Activated naive CD8-positive, alpha-beta T cell treated with anti-CD3 and anti-CD28 coated beads, Interleukin-2, amount 50 U/mL, for 24 hours (primary cell): ENCODE data around the gene TBC1D4.

Experiments used
- ATAC-seq: fragments of 150-1000 bp; cut with Tn5 transposase; one replicate; pipeline ENCODE4 v1.10.0; 2021
- DNase-seq: peaks from one replicate; pipeline ENCODE4 v3.0.0; 2021
- H3K27ac Mint-ChIP-seq: one replicate; pipeline ENCODE4 v1.8.0; 2021; ENCODE audit warnings: mild to moderate bottlenecking, mixed read lengths
- H3K27me3 Mint-ChIP-seq: one replicate; pipeline ENCODE4 v1.8.0; 2021; ENCODE audit warnings: mixed read lengths
- H3K36me3 Mint-ChIP-seq: one replicate; pipeline ENCODE4 v1.8.0; 2021; ENCODE audit warnings: low read depth, mixed read lengths
- H3K4me1 Mint-ChIP-seq: one replicate; pipeline ENCODE4 v1.8.0; 2021; ENCODE audit warnings: mixed read lengths
- H3K4me3 Mint-ChIP-seq: one replicate; pipeline ENCODE4 v1.8.0; 2021; ENCODE audit warnings: mild to moderate bottlenecking, moderate library complexity, mixed read lengths
- H3K9me3 Mint-ChIP-seq: one replicate; pipeline ENCODE4 v1.8.0; 2021; ENCODE audit warnings: mixed read lengths

The TBC1D4 gene

GRCh38 chr13:75407998-75408397 lies 74.0 kb downstream of the TBC1D4 start:
- ATAC-seq, result no peak
- Mint-ChIP-seq H3K36me3 (no peaks in the 10 kb centered on the region), H3K4me3 (no peak overlapping the region), H3K27me3 (peaks cover 6% of the 10 kb centered on the region), H3K27ac (no peak overlapping the region), H3K9me3 (no peaks in the 10 kb centered on the region), H3K4me1 (no peaks in the 10 kb centered on the region)
- DNase-seq, result no peak

- Mint-ChIP-seq H3K4me1 (no peaks in the 10 kb centered on the region), H3K36me3 (no peaks in the 10 kb centered on the region), H3K9me3 (no peaks in the 10 kb centered on the region), H3K27ac (no peak overlapping the region), H3K4me3 (no peak overlapping the region), H3K27me3 (peaks cover 10% of the 10 kb centered on the region)
- DNase-seq (no peak), ATAC-seq (no peak)
Observed at GRCh38 chr13:75407473-75407872, 74.5 kb downstream of the TBC1D4 start.

GRCh38 chr13:75405976-75406703 lies 75.8 kb downstream of the TBC1D4 start:
- peaks cover 10% of the 10 kb centered on the region for H3K27me3 Mint-ChIP-seq
- H3K27ac Mint-ChIP-seq, result no peak overlapping the region
- no peaks in the 10 kb centered on the region for H3K9me3 Mint-ChIP-seq
- H3K36me3 Mint-ChIP-seq, result no peaks in the 10 kb centered on the region
- H3K4me3 Mint-ChIP-seq, result no peak overlapping the region
- no peak for ATAC-seq
- peaks cover under 1% of the 10 kb centered on the region for H3K4me1 Mint-ChIP-seq
- DNase-seq, result no peak

- peaks cover 16% of the 10 kb centered on the region for H3K27me3 Mint-ChIP-seq
- no peaks in the 10 kb centered on the region for H3K36me3 Mint-ChIP-seq
- H3K27ac Mint-ChIP-seq, result no peak overlapping the region
- DNase-seq (no peak), ATAC-seq (no peak)
- H3K9me3 Mint-ChIP-seq, result no peaks in the 10 kb centered on the region
- H3K4me3 Mint-ChIP-seq, result no peak overlapping the region
- H3K4me1 Mint-ChIP-seq, result peaks cover 1% of the 10 kb centered on the region
Observed at GRCh38 chr13:75404726-75405125, 77.2 kb downstream of the TBC1D4 start.

- no peaks in the 10 kb centered on the region for H3K36me3 Mint-ChIP-seq
- no peak overlapping the region for H3K4me3 Mint-ChIP-seq
- H3K27me3 Mint-ChIP-seq, result peaks cover 19% of the 10 kb centered on the region
- DNase-seq (no peak), ATAC-seq (no peak)
- H3K27ac Mint-ChIP-seq, result no peak overlapping the region
- no peaks in the 10 kb centered on the region for H3K9me3 Mint-ChIP-seq
- H3K4me1 Mint-ChIP-seq, result peaks cover 1% of the 10 kb centered on the region
Observed at GRCh38 chr13:75402787-75403186, 79.2 kb downstream of the TBC1D4 start.

- ATAC-seq, result no peak
Observed at GRCh38 chr13:75400775-75401174, 81.2 kb downstream of the TBC1D4 start.

GRCh38 chr13:75399879-75400217 lies 82.1 kb downstream of the TBC1D4 start:
- H3K36me3 Mint-ChIP-seq, result peaks cover 2% of the 10 kb centered on the region
- peaks cover 21% of the 10 kb centered on the region for H3K27me3 Mint-ChIP-seq
- no peak overlapping the region for H3K27ac Mint-ChIP-seq
- no peak for DNase-seq
- peaks cover 1% of the 10 kb centered on the region for H3K4me1 Mint-ChIP-seq
- ATAC-seq, result no peak
- H3K4me3 Mint-ChIP-seq, result no peak overlapping the region
- no peaks in the 10 kb centered on the region for H3K9me3 Mint-ChIP-seq

More at GRCh38 chr13:75400775-75401174, 81.2 kb downstream of the TBC1D4 start:
- Mint-ChIP-seq H3K27ac (no peak overlapping the region), H3K9me3 (no peaks in the 10 kb centered on the region), H3K36me3 (peaks cover 2% of the 10 kb centered on the region), H3K27me3 (peaks cover 21% of the 10 kb centered on the region), H3K4me3 (no peak overlapping the region), H3K4me1 (peaks cover 1% of the 10 kb centered on the region)
- no peak for DNase-seq

- Mint-ChIP-seq H3K27ac (no peak overlapping the region), H3K36me3 (peaks cover 2% of the 10 kb centered on the region), H3K4me3 (no peak overlapping the region), H3K27me3 (peaks cover 21% of the 10 kb centered on the region), H3K9me3 (no peaks in the 10 kb centered on the region), H3K4me1 (peaks cover 1% of the 10 kb centered on the region)
- ATAC-seq, result no peak
- no peak for DNase-seq
Observed at GRCh38 chr13:75399168-75399878, 82.6 kb downstream of the TBC1D4 start.

GRCh38 chr13:75398072-75398471 lies 83.9 kb downstream of the TBC1D4 start:
- ATAC-seq, result no peak

GRCh38 chr13:75395901-75396300 lies 86.1 kb downstream of the TBC1D4 start:
- Mint-ChIP-seq H3K4me1 (no peaks in the 10 kb centered on the region), H3K27me3 (peaks cover 13% of the 10 kb centered on the region), H3K36me3 (peaks cover 2% of the 10 kb centered on the region), H3K4me3 (no peak overlapping the region), H3K9me3 (no peaks in the 10 kb centered on the region), H3K27ac (no peak overlapping the region)
- DNase-seq, result no peak
- ATAC-seq, result no peak

More at GRCh38 chr13:75398072-75398471, 83.9 kb downstream of the TBC1D4 start:
- peaks cover 2% of the 10 kb centered on the region for H3K36me3 Mint-ChIP-seq
- no peak for DNase-seq
- H3K27ac Mint-ChIP-seq, result no peak overlapping the region
- H3K27me3 Mint-ChIP-seq, result peaks cover 20% of the 10 kb centered on the region
- no peaks in the 10 kb centered on the region for H3K9me3 Mint-ChIP-seq
- no peak overlapping the region for H3K4me3 Mint-ChIP-seq
- peaks cover 1% of the 10 kb centered on the region for H3K4me1 Mint-ChIP-seq

- Mint-ChIP-seq H3K4me1 (no peaks in the 10 kb centered on the region), H3K27me3 (peaks cover 8% of the 10 kb centered on the region), H3K9me3 (no peaks in the 10 kb centered on the region), H3K27ac (no peak overlapping the region), H3K4me3 (no peak overlapping the region), H3K36me3 (peaks cover 2% of the 10 kb centered on the region)
- DNase-seq (no peak), ATAC-seq (no peak)
Observed at GRCh38 chr13:75395066-75395465, 86.9 kb downstream of the TBC1D4 start.

- Mint-ChIP-seq H3K9me3 (no peaks in the 10 kb centered on the region), H3K27me3 (peaks cover 8% of the 10 kb centered on the region), H3K36me3 (peaks cover 2% of the 10 kb centered on the region), H3K27ac (no peak overlapping the region), H3K4me3 (no peak overlapping the region), H3K4me1 (no peaks in the 10 kb centered on the region)
- ATAC-seq (no peak), DNase-seq (no peak)
Observed at GRCh38 chr13:75393839-75394520, 88.0 kb downstream of the TBC1D4 start.

- no peak overlapping the region for H3K27ac Mint-ChIP-seq
- H3K9me3 Mint-ChIP-seq, result no peaks in the 10 kb centered on the region
- DNase-seq (no peak), ATAC-seq (peak; percentile 43)
- H3K27me3 Mint-ChIP-seq, result no peaks in the 10 kb centered on the region
- H3K36me3 Mint-ChIP-seq, result no peaks in the 10 kb centered on the region
- no peak overlapping the region for H3K4me3 Mint-ChIP-seq
- H3K4me1 Mint-ChIP-seq, result peaks cover 3% of the 10 kb centered on the region
Observed at GRCh38 chr13:75391432-75392100, 90.4 kb downstream of the TBC1D4 start.

- Mint-ChIP-seq H3K27me3 (no peaks in the 10 kb centered on the region), H3K27ac (no peak overlapping the region), H3K9me3 (no peaks in the 10 kb centered on the region), H3K4me3 (no peak overlapping the region), H3K4me1 (peaks cover 10% of the 10 kb centered on the region), H3K36me3 (no peaks in the 10 kb centered on the region)
- no peak for DNase-seq
- ATAC-seq, result no peak
Observed at GRCh38 chr13:75390229-75390628, 91.7 kb downstream of the TBC1D4 start.
